Type B pancreatic cell (in vitro differentiated cells): ENCODE measurements around the gene SMIM10L1. TPM values are rescaled to one million over a fixed set of nuclear protein-coding genes. Genes with fewer than 3 reads are reported as not detected.

Experiments
- DNase-seq: peaks from one replicate; pipeline ENCODE4 v3.0.0; 2021; ENCODE audit warnings: mixed read lengths; ENCODE audit not compliant: unreplicated experiment; ENCODE audit errors: extremely low spot score
- H3K27ac Mint-ChIP-seq: 2 replicates; pipeline ENCODE4 v1.8.0; 2021; ENCODE audit warnings: mild to moderate bottlenecking, mixed read lengths
- H3K27me3 Mint-ChIP-seq: 2 replicates; pipeline ENCODE4 v1.8.0; 2021; ENCODE audit warnings: mixed read lengths
- H3K36me3 Mint-ChIP-seq: 2 replicates; pipeline ENCODE4 v1.8.0; 2021; ENCODE audit warnings: mixed read lengths
- H3K4me1 Mint-ChIP-seq: one replicate; pipeline ENCODE4 v1.8.0; 2021; ENCODE audit warnings: mixed read lengths; ENCODE audit not compliant: unreplicated experiment
- H3K4me3 Mint-ChIP-seq: 2 replicates; pipeline ENCODE4 v1.8.0; 2021; ENCODE audit warnings: mild to moderate bottlenecking, mixed read lengths
- H3K9me3 Mint-ChIP-seq: 2 replicates; pipeline ENCODE4 v1.8.0; 2021; ENCODE audit warnings: mixed read lengths
- CTCF ChIP-seq: fragments of 200-600 bp; sonication (generic); conservative IDR thresholded peaks from 2 replicates; pipeline ENCODE4 v1.5.0; 2021; ENCODE audit warnings: antibody characterized with exemption, mild to moderate bottlenecking
- total RNA-seq: library from RNA; stranded (reverse); gene quantifications from 2 replicates; pipeline ENCODE4 v1.2.1, GENCODE V29; 2021; ENCODE audit warnings: low replicate concordance

The SMIM10L1 gene
- total RNA-seq, 1 donor from 2014 or later = 15.1 TPM

GRCh38 chr12:11152725-11153124 lies 18.3 kb upstream of the SMIM10L1 start:
- no peak overlapping the region for H3K27ac Mint-ChIP-seq
- no peaks in the 10 kb centered on the region for H3K27me3 Mint-ChIP-seq
- H3K4me3 Mint-ChIP-seq = no peak overlapping the region
- H3K4me1 Mint-ChIP-seq = no peaks in the 10 kb centered on the region
- peaks cover 7% of the 10 kb centered on the region for H3K9me3 Mint-ChIP-seq
- no peak for DNase-seq
- TF ChIP-seq CTCF = no peak
- peaks cover 49% of the 10 kb centered on the region for H3K36me3 Mint-ChIP-seq

DNA sequence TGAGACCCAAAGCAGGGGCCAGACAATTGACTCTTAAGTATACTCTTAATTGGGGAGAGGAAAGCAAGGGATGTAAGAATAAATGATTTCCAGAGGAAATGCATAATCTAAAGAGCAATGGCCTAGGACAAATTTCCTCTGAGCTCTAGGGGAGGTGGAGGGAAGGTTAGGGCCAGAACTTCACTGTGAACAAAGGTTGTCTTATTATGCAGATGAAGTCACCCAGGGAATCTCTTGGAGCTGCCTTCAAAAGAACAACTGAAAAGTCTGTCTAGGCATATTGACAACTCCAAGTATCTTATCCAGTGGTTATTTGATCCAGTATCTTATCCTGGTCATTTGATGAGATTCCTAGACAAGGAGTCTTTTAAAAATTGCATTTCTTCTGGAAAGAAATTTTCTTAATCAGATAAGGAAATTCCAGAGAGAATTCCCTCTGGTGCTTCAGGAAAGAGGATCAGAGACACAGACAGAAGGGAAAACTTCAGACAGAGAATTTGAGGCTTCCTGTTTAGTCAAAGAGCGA lies 16.5 kb upstream of the SMIM10L1 start:
- Mint-ChIP-seq H3K4me1 (peaks cover 3% of the 10 kb centered on the region), H3K27me3 (no peaks in the 10 kb centered on the region), H3K27ac (no peak overlapping the region), H3K36me3 (peaks cover 61% of the 10 kb centered on the region), H3K4me3 (no peak overlapping the region), H3K9me3 (peaks cover 7% of the 10 kb centered on the region)
- no peak for DNase-seq
- no peak for TF ChIP-seq CTCF

- peaks cover 55% of the 10 kb centered on the region for H3K36me3 Mint-ChIP-seq
Observed at GRCh38 chr12:11158885-11159444, 12.0 kb upstream of the SMIM10L1 start.

DNA sequence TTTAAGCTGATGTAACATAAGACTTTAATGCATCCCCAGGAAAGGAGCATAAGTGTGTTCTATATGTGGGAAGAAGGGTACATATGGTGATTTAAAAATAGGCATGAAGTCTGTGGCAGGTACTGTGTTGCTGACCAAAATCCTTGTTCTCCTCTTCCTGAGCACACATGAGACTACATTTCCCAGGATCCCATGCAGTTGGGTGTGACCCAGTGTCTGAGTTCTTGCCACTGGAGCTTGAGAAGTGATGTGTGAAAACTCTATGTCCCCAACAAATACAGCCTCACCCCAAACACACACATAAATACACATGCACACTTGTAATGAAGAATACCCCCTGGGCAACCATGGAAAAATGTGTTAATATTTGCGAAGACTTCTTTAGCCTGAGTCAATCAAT lies 8.5 kb upstream of the SMIM10L1 start:
- no peaks in the 10 kb centered on the region for H3K27me3 Mint-ChIP-seq
- DNase-seq = no peak
- H3K4me3 Mint-ChIP-seq = no peak overlapping the region
- H3K4me1 Mint-ChIP-seq = peaks cover 3% of the 10 kb centered on the region
- H3K27ac Mint-ChIP-seq = no peak overlapping the region
- H3K9me3 Mint-ChIP-seq = no peaks in the 10 kb centered on the region
- H3K36me3 Mint-ChIP-seq = peaks cover 52% of the 10 kb centered on the region
- no peak for TF ChIP-seq CTCF

More at GRCh38 chr12:11158885-11159444, 12.0 kb upstream of the SMIM10L1 start:
- Mint-ChIP-seq H3K27ac (peak overlapping the region; percentile 37), H3K4me3 (no peak overlapping the region), H3K9me3 (no peaks in the 10 kb centered on the region), H3K27me3 (no peaks in the 10 kb centered on the region), H3K4me1 (peaks cover 3% of the 10 kb centered on the region)
- DNase-seq = no peak
- TF ChIP-seq CTCF = no peak

DNA sequence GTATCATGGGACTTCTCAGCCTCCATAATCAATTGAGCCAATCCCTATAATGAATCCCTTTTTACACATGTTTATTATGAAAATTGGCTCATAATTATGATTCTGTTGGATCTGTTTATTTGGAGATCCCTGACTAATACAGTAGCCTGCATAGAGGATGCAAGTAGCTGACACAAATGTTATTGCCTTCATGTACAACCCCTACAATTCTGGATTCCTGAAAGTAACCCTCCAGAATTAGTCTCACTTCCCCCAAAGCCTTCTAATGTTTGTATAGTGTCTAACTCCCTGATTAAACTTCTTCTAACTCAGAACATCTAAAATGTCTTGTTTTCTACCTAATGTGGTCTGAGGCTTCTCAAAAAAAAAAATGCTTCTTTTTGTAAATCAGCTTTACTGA lies 6.6 kb upstream of the SMIM10L1 start:
- Mint-ChIP-seq H3K9me3 (no peaks in the 10 kb centered on the region), H3K27me3 (no peaks in the 10 kb centered on the region), H3K4me1 (no peaks in the 10 kb centered on the region), H3K4me3 (no peak overlapping the region), H3K27ac (no peak overlapping the region), H3K36me3 (peaks cover 57% of the 10 kb centered on the region)
- DNase-seq = no peak
- no peak for TF ChIP-seq CTCF
